NCI-H69 (cell line): ENCODE results near the gene TCAP.
"Not testable (repeated sequence)": the region's sequence is repeated elsewhere in the genome, so short reads cannot be mapped to it uniquely, and the experiment has no call there.

Experiments
- DNase-seq: peaks from one replicate; lab custom pipeline; 2025; lab: John Stamatoyannopoulos, UW

Gene TCAP

DNA sequence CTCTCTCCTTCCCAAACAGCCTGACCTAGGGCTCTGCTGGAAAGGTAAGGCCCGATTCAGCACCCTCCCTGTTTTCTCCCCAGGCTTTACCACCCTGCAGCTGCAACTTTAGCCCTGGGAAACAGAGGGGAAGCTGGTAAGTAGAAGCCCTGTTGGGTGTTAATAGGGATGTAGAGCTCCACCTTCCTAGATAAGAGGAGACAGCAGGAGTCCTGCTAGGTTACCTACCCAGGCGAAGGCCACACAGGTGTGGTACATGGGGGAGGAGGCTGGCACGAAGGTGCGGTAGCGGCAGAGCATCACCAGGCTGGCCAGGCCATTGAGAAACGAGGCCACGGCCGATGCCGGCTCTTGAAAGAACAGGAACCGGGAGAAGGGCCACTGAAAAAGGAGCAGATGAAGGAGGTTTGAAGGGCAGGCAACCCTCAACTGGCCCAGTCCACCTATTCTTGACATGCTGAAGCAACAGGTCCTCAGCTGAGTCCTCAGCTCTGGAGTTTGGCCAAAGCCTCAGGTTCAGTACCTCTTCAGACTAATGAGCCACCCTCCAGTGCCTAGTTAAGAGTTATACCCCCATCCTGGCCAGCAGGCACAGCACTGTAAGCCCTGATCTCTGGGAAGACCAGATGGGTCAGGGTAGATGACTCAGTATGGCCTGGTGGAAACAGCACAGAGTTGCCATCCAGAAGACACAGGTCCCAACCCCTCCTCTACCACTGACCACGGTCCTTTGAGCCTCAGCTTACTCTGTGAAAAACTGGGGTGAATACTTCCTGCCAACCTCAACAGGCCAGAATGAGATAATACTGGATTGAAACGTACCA is 19.4 kb downstream of the TCAP start:
- no peak for DNase-seq

GRCh38 chr17:39687101-39687545 is 22.0 kb downstream of the TCAP start:
- DNase-seq = no peak

DNA sequence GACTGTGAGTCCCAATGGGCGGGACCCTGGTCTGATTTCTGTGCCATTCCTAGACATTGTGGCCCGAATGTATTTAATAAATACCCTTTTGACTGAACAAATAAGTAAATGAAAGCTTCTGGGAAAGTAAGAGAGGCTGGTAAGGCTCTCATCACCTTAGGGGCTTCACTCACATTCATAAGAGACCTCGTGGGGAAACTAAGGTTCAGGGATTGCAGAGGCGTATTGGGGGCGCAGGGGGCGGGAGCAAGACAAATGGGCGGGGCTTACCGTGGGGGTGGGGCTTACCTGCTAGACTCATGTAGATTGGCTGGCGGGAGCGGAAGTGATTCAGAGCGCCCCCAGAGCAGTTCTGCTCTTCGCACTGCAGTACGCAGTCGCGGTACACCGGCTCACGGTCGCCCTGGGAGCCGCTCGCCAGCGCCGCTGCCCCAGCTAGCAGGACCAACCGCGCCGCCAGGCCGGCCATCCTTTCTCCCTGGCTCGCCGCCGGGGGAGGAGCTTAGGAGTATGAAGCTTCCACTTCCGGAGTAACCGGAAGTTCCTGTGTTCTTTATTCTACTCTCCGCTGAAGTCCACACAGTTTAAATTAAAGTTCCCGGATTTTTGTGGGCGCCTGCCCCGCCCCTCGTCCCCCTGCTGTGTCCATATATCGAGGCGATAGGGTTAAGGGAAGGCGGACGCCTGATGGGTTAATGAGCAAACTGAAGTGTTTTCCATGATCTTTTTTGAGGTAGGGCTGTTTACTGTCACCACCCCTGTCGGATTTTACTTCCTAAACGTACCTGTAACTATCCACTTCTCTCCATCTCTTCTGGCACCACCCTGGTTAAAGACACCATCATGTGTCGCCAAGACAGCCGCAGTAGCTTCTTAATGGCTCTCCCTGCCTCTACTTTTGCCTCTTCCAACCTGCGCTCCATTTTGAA is 22.7 kb downstream of the TCAP start, which contains the start of gene PGAP3:
PGAP3 (minus strand) TSS at position 512 of the 929 bp plus-strand sequence; CDS start at position 469, 43 bp downstream.
- DNase-seq = peak; percentile 92

- no peak for DNase-seq
Observed at GRCh38 chr17:39688475-39688835, 23.3 kb downstream of the TCAP start.

DNA sequence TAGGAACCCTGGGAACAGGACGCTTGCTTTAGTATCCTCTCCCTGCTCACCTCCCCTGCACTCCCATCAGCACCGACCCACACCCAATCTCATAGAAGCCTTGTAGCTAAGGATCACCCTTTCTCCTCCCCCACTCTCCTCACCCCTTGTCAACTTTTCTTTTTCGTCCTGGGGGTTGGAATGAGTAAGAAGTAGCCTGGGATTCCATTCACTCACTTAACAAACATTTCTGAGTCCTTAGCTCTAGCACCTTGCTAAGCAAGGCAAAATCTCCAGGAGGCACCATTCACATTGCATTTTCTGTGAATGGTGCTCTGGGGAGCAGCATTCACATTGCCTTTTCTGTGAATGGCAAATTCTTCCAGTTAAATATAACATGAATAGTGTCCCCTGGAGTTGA is 23.8 kb downstream of the TCAP start:
- no peak for DNase-seq

GRCh38 chr17:39694593-39694992 is 29.4 kb downstream of the TCAP start:
- DNase-seq = no peak

DNA sequence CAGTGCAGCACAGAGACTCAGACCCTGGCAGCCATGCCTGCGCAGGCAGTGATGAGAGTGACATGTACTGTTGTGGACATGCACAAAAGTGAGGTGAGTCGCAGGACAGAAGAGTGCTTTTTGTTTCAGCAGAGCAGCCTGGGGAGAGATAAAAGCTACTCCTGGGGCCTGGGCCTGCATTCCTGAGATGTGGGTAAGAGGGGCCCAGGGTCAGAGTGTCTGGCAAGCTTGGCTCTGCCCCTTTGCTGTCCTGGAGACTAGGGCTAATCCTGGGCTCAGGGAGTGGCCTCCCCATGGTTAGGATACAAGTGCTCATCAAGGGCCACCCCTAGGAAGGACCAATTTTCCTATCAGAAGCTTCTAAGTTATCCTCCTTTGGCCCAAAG is 29.9 kb downstream of the TCAP start:
- no peak for DNase-seq

DNA sequence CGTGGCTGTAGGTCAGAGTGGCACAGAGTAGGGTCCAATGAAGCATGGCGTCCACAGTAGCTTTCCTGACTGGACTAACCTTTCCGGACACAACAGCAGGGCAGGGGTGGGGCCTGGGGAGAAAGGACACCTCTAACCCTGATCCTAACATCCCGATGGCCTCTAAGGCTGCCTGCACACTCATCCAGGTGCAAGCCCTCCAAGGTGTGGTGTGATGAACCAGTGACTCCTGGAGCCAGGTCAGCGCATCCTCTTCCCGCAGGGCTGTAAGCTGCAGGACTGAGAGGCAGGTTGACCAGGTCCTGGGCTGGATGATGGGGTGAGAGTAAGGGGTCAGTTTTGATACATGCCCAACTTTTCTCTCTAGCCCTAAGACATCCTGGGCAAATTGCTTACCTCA is 31.6 kb downstream of the TCAP start:
- no peak for DNase-seq

DNA sequence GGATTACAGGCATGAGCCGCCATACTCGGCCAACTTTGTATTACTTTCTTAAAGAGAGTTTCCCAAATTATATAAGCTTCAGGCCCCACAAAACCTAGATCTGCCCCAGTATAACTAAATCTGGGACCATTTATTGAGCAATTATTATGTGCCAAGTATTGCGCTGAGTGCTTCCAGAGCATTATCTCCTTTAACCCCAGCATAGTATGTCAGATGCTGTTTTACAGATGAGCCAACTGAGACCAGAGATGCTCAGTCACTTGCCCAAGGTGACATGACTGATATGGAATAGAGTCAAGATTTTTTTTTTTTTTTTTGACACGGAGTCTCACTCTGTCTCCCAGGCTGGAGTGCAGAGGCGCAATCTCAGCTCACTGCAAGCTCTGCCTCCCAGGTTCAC is 32.8 kb downstream of the TCAP start:
- DNase-seq = no peak

DNA sequence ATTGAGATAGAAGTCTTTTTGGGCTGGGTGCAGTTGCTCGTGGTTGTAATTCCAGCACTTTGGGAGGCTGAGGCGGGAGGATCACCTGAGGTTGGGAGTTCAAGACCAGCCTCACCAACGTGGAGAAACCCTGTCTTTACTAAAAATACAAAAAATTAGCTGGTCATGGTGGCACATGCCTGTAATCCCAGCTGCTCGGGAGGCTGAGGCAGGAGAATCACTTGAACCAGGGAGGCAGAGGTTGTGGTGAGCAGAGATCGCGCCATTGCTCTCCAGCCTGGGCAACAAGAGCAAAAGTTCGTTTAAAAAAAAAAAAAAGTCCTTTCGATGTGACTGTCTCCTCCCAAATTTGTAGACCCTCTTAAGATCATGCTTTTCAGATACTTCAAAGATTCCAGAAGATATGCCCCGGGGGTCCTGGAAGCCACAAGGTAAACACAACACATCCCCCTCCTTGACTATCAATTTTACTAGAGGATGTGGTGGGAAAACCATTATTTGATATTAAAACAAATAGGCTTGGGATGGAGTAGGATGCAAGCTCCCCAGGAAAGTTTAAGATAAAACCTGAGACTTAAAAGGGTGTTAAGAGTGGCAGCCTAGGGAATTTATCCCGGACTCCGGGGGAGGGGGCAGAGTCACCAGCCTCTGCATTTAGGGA is 34.1 kb downstream of the TCAP start:
- DNase-seq = not testable (repeated sequence)

DNA sequence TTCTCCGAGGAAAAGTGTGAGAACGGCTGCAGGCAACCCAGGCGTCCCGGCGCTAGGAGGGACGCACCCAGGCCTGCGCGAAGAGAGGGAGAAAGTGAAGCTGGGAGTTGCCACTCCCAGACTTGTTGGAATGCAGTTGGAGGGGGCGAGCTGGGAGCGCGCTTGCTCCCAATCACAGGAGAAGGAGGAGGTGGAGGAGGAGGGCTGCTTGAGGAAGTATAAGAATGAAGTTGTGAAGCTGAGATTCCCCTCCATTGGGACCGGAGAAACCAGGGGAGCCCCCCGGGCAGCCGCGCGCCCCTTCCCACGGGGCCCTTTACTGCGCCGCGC is 34.6 kb downstream of the TCAP start, which contains the start of gene ERBB2:
ERBB2 (plus strand) TSS at position 247 of the 330 bp plus-strand sequence. CDS start 175 bp downstream, outside the sequence.
- DNase-seq = peak; percentile 43

GRCh38 chr17:39700148-39700987 is 35.2 kb downstream of the TCAP start:
- DNase-seq = no peak

- DNase-seq = no peak
Observed at GRCh38 chr17:39701012-39701783, 36.0 kb downstream of the TCAP start.

- no peak for DNase-seq
Observed at GRCh38 chr17:39701784-39702422, 36.8 kb downstream of the TCAP start.

DNA sequence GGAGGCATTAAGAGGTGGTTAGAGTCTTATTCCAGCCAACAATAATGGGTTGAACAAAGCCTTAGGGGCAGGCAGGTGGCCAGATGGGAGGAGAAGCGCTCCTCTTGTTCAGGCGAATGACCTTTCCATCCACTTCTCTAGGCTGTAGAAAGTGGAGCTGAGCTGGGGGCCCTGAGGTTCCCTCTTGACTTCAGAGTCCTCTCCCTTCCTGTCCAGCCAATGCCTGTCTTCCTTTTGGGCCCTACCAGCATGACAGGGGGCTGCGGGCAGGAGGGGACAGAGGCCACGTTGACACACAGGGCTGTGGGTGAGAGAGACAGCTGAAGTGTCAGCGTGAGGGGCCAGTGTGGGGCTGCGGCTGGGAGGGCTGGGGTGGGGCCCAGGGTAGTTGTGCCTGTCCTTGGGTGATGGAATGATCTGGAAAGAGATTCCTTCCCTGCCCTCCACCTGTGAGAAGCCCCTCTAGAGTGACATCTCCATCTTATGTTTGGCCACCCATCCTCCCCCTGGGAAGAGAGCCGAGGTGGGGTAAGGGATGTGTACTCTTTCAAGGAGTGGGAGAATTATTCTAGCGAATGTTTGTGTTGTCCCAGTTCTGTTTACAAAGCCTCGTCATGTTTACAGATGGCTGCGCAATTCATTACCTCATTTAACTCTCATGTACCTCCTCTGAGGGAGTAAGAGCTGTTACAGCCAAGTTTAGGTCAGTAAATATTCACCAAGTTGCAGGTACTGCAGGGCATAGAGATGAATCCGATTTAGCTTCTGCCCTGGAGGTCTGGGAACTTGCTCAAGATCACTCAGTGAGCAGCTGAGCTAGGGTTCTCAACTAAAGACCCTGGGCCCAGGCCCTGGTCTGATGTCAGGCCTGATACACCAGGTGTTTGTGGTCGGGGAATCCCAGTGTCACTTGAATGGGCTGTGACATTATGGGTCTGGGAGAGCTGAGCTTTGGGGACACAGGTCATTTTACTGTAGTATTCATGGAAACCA is 38.0 kb downstream of the TCAP start:
- DNase-seq = peak; percentile 8

GRCh38 chr17:39703913-39704312 is 38.8 kb downstream of the TCAP start:
- DNase-seq = no peak

DNA sequence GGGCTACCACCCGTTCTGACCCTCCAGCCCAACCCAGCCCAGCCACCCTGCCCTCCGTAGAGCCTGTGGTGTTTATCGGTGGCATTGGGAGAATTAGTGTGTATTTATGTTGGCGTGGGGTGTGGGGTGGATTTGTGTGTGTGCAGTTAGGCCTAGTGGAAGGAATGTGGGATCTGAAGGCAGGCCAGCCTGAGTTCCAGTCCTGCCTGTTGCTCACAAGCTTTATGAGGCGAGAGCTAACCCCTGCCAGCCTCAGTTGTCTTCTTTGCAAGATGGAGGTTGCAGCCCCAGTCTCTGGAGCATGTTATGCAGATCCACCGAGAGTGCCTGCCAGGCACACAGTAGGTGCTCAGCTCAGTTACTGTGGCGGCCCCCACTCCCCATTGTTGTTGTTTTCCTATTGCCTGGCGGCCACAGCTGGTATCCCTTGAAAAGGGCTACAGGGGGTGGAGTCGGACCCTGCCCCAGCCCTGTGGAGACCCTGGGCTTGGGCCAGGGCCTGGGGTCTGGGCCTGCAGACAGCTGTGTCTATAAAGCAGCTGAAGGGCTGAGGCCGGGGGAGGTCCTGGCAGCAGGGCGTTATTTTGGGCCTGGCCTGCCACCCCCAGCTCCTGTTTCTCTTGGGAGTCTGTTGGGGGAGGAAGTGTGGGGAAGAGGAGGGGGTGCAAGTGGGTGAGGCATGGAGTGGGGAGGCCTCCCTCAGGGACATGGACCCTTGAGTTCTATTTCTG is 39.8 kb downstream of the TCAP start:
- DNase-seq = no peak

DNA sequence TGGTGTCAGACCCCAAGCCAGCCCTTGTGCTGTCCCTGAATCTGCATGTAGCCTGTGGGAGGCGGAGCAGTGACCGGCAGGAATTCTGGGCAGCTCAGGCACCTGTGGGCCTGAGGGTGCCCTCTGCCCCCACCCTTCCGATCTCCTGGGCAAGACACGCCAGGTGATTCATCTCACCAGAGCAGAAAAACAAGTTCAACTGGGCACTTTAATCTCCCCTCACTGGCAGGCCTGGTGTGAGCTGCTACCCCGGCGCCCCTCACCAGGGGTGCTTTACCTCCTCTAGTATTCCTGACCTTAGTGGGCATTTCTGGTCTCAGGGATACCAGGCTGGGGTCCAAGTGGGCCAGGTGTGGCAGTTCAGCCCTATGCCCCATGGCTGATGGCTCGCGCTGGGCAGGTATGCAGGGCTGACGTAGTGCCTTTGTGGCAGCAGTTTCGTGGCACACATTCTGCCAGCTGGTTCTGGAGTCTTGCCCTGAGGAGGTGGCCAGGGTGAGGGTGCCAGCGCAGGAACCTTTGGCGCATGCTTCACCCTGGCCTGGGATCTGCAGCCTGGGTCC is 40.7 kb downstream of the TCAP start:
- no peak for DNase-seq
